Heart left ventricle (tissue), 13 donors: ENCODE measurements around the gene TESK1.

Experiments
- CTCF ChIP-seq, 12 donors: fragments of 200-600 bp; sonication (generic) in 4 of 12; IDR thresholded peaks; one replicate each; pipeline versions ENCODE4 v1.5.0 to v1.8.0; 2018 to 2022; ENCODE audit warnings: antibody characterized with exemption in 12 of 12, mild to moderate bottlenecking in 5 of 12
- POLR2A ChIP-seq, 2 donors: fragments of 450-650 bp; IDR thresholded peaks; one replicate each; pipeline ENCODE4 v1.6.1; 2017; ENCODE audit warnings: antibody characterized with exemption in 2 of 2, mild to moderate bottlenecking in 2 of 2, moderate library complexity in 2 of 2
- donor health status: ischemic (EF 13 %, LVEDD 7.1; RV severe dilation, severe dysfunction).
- donor health status: DM: no; HTN: yes; CAD: no.
- donor health status: DM: no; HTN: no; CAD: no.
- donor health status: ischemic (EF 25% LVEDD 6.9; RV normal size, moderate dysfunction).
- donor health status: ischemic (EF 25% LVEDD 5.7; RV mildly dilated, moderate dysfunction).
- donor health status: ischemic (EF 35%, LVEDD 5.7; RV mildly dilated, moderate dysfunction).
- donor health status: nonischemic (EF 11% LVEDD 7.7; RV severe dilation, severe dysfunction).
- donor health status: DM: yes; HTN: yes; CAD: no.
- donor health status: PGD.
- donor health status: ischemic (EF 29% LVEDD 5.4; RV normal size, mild dysfunction).
- donor health status: nonischemic (EF 23%, LVEDD 6.1; RV moderate dilation, normal function).

GRCh38 chr9:35560625-35561337 is 44.3 kb upstream of the TESK1 start:
- TF ChIP-seq POLR2A (IDR thresholded peaks at IDR 0.05) (no peak), CTCF (IDR thresholded peaks at IDR 0.05) (no peak)
